ENCODE measurements around the gene ATG7.

The ATG7 gene

DNA sequence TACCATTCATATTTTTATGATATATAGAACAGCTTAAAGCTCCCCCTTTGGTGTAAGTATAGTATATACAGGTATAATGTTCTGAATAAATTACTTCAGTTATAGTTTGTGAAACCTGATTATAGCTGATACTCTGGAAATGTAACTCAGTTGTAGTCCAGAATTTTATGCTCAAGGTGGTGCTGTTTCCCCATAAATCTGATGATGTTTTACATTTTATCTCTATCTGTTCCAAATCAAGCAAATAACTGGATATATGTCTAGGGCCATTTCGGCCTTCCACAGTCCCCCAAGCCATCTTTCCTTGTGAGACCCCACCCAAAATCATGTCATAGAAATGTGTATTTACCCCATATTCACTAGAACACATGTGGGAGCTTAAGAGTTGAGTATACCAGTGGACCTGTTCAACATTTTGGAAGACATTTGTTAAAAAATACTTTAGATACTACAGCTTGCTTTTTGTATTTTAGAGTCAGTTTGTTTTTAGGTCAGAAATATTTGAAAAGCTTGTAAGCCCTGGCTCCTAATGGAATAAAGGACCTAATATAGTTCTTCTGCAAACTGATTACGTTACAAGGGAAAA lies 107.1 kb downstream of the ATG7 start:
- Histone ChIP-seq H3K4me3 (ENCODE audit: low read depth, low read length) (no peak overlapping the region), H3K27me3 (ENCODE audit: insufficient read depth, low read depth, severe bottlenecking) (no peaks in the 10 kb centered on the region), H3K27ac (no peak overlapping the region), H3K36me3 (no peaks in the 10 kb centered on the region), H3K9me3 (ENCODE audit: severe bottlenecking) (no peaks in the 10 kb centered on the region)
- DNase-seq = no peak
- TF ChIP-seq, protein P1, sequence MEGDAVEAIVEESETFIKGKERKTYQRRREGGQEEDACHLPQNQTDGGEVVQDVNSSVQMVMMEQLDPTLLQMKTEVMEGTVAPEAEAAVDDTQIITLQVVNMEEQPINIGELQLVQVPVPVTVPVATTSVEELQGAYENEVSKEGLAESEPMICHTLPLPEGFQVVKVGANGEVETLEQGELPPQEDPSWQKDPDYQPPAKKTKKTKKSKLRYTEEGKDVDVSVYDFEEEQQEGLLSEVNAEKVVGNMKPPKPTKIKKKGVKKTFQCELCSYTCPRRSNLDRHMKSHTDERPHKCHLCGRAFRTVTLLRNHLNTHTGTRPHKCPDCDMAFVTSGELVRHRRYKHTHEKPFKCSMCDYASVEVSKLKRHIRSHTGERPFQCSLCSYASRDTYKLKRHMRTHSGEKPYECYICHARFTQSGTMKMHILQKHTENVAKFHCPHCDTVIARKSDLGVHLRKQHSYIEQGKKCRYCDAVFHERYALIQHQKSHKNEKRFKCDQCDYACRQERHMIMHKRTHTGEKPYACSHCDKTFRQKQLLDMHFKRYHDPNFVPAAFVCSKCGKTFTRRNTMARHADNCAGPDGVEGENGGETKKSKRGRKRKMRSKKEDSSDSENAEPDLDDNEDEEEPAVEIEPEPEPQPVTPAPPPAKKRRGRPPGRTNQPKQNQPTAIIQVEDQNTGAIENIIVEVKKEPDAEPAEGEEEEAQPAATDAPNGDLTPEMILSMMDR (IDR thresholded peaks at IDR 0.05; ENCODE audit: low read depth, low read length) = 0 out of 2 replicates have a peak, but pooled peaks have one; percentile 20

DNA sequence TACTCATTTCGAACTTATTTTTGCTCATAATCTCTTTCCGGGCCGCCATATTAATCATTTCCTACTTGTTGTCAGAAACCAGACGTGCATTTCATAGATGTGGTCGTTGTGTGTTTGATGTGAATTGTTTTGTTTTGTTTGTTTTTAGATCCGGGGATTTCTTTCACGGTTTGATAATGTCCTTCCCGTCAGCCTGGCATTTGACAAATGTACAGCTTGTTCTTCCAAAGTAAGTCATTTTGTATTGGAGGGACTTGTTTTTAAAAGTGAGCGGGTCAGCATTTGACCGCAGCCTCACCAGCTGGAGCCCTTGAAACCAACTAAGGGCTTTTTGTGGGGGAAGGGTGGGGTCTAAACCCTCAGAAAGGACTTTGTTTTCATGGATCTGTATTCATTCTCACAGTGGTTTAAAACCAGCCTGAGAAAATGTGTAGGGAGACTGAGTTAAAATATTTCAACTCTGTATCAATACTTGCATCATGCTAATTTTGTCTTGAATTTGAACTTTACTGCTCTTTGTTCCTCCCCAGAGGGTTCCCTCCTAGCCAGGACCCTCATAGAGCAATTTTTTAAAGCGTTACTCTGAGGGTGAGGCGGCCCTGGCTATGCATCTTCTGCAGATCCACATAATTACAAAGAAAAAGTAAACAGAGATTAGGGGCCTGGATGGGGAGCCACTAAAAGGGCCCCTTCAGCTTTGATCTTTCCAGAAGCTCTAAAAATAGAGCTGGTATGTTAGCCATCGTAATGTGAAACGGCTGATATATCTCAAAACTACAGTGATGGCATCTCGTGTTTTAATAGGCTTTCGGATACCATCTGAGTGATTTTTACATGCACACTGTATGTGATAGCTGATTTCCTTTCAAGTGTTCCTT lies 107.9 kb downstream of the ATG7 start:
- TF ChIP-seq, protein P1 (IDR thresholded peaks at IDR 0.05; ENCODE audit: low read depth, low read length) = no peak
- Histone ChIP-seq H3K4me3 (ENCODE audit: low read depth, low read length) (no peak overlapping the region), H3K27me3 (ENCODE audit: insufficient read depth, low read depth, severe bottlenecking) (no peaks in the 10 kb centered on the region), H3K9me3 (ENCODE audit: severe bottlenecking) (no peaks in the 10 kb centered on the region), H3K36me3 (no peaks in the 10 kb centered on the region), H3K27ac (no peak overlapping the region)
- DNase-seq = no peak

DNA sequence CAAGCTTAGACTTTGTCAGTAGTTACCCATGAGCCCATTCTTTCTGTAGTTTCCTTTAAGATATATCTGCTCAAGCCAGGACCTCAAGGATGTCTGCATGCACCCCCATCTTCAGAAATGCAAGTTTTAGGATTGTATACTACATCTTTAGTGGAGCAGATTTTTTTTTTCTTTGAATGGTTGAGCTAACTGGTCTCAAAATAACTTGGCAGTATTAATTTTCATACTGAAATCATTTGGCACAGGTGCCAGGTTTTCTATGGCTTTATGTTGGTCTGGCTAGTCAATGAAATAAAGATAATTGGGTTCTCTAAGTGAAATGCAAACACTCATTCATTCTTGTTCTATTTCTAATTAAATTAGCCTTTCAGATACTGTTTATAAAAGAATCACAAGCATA lies 108.9 kb downstream of the ATG7 start:
- no peak overlapping the region for H3K27ac ChIP-seq
- TF ChIP-seq, protein P1 (IDR thresholded peaks at IDR 0.05; ENCODE audit: low read depth, low read length) = no peak
- H3K4me3 ChIP-seq (ENCODE audit: low read depth, low read length) = no peak overlapping the region

DNA sequence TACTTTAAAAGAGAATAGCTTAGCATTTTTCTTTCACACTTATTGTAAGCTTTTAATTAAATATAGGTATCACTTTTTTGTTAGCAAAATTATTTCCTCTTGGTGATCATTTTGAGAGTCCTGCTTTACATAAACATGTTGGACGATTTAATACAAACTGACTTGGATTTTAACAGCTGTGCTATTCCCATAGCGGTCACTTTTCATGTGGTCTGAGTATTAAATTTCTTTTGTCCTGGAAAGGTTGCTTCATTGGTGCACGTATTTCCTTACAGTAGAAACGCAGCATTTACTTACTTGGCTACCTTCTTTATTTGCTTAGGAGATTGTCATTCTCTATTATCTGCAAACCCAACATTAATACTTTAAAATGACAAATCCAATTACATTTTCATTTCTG lies 109.4 kb downstream of the ATG7 start:
- TF ChIP-seq, protein P1 (IDR thresholded peaks at IDR 0.05; ENCODE audit: low read depth, low read length) = no peak
- Histone ChIP-seq H3K36me3 (no peaks in the 10 kb centered on the region), H3K4me3 (ENCODE audit: low read depth, low read length) (no peak overlapping the region), H3K9me3 (ENCODE audit: severe bottlenecking) (no peaks in the 10 kb centered on the region), H3K27ac (no peak overlapping the region), H3K27me3 (ENCODE audit: insufficient read depth, low read depth, severe bottlenecking) (no peaks in the 10 kb centered on the region)
- DNase-seq = no peak

More for the DNA sequence above, 108.9 kb downstream of the ATG7 start:
- H3K36me3 ChIP-seq = no peaks in the 10 kb centered on the region
- no peaks in the 10 kb centered on the region for H3K27me3 ChIP-seq (ENCODE audit: insufficient read depth, low read depth, severe bottlenecking)
- DNase-seq = no peak
- no peaks in the 10 kb centered on the region for H3K9me3 ChIP-seq (ENCODE audit: severe bottlenecking)

GRCh38 chr3:11382146-11382745 lies 110.0 kb downstream of the ATG7 start:
- H3K4me3 ChIP-seq (ENCODE audit: low read depth, low read length) = no peak overlapping the region
- no peaks in the 10 kb centered on the region for H3K36me3 ChIP-seq
- H3K27ac ChIP-seq = no peak overlapping the region
- H3K9me3 ChIP-seq (ENCODE audit: severe bottlenecking) = no peaks in the 10 kb centered on the region
- DNase-seq = no peak
- H3K27me3 ChIP-seq (ENCODE audit: insufficient read depth, low read depth, severe bottlenecking) = no peaks in the 10 kb centered on the region
- TF ChIP-seq, protein P1 (IDR thresholded peaks at IDR 0.05; ENCODE audit: low read depth, low read length) = no peak
